Measurements from ENCODE around the gene C1QTNF9. TPM values are rescaled to one million over a fixed set of nuclear protein-coding genes. Genes with fewer than 3 reads are reported as not detected.
A peak's percentile ranks its signal among the peaks of the same experiment; 100 is the strongest.

C1QTNF9 gene
- total and polyA plus RNA-seq, 4 experiments from 2014 or later, result not detected

- H3K4me3 ChIP-seq (ENCODE audit: low read length in 2 of 2), result peak overlapping the region in 1 of 2 donors; percentile 32
- peak overlapping the region; percentile 70 for H3K27ac ChIP-seq (ENCODE audit: low read depth, low read length)
- H3K36me3 ChIP-seq (ENCODE audit: insufficient read depth, low read length), result no peaks in the 10 kb centered on the region
- H3K9me3 ChIP-seq (ENCODE audit: control insufficient read depth in 1 of 2, low read length in 2 of 2), result no peaks in the 10 kb centered on the region
- POLR2A ChIA-PET (ENCODE audit: partially characterized antibody), result interaction anchor here (26.9 to 35.7 kb wide), 2 partner anchors 8 to 9 kb away, joined by 1361 read pairs; no protein-coding TSS in a partner anchor
- intact Hi-C loops (cut with micrococcal nuclease), result loop anchor here (5.0 kb wide), 1 partner anchor 380 kb away; the partner anchor contains the start of gene MIPEP
- peak overlapping the region; percentile 93 to 99 (median 97) for H3K27ac Mint-ChIP-seq
- H3K36me3 Mint-ChIP-seq, result peaks cover 6 to 33% of the 10 kb centered on the region in 2 donors
- H3K27me3 ChIP-seq (ENCODE audit: insufficient read depth, low read length), result no peaks in the 10 kb centered on the region
- H3K9me3 Mint-ChIP-seq, result peaks cover 0 to 11% (median 0%) of the 10 kb centered on the region in 8 donors
- CTCF ChIA-PET (ENCODE audit: partially characterized antibody), result interaction anchor here (1.3 to 14.2 kb wide), 3 partner anchors 13 to 39 kb away, joined by 3 to 310 read pairs (median 33); no protein-coding TSS in a partner anchor
- no peak for DNase-seq
- H3K4me1 Mint-ChIP-seq, result peaks cover 78 to 97% (median 87%) of the 10 kb centered on the region in 4 donors
- peaks cover 2% of the 10 kb centered on the region in 2 donors for H3K27me3 Mint-ChIP-seq
- H3K4me3 Mint-ChIP-seq, result peak overlapping the region; percentile 85 to 96 (median 89)
- H3K4me1 ChIP-seq (ENCODE audit: insufficient read depth, low read length), result peaks cover 98% of the 10 kb centered on the region
Measured at GRCh38 chr13:24267801-24268200, 41.6 kb upstream of the C1QTNF9 start.

DNA sequence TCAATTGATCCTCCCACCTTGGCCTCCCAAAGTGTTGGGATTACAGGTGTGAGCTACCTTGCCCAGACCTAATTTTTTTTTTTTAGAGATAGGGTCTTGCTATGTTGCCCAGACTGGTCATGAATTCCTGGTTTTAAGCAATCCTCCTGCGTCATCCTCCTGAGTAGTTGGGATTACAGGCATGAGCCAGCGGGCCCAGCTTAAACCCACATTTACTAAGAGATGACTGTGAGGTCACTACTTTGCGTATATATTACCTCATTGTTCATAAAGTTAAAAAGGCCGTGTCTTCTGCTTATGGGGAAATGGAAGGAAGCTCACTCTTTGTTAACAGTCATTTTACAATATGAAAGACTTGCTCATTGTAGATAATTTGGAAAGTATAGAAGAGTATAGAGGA lies 39.6 kb upstream of the C1QTNF9 start:
- Mint-ChIP-seq H3K36me3 (peaks cover 6 to 37% of the 10 kb centered on the region in 2 donors), H3K27me3 (peaks cover 2% of the 10 kb centered on the region in 2 donors), H3K9me3 (peaks cover 0 to 11% (median 0%) of the 10 kb centered on the region in 8 donors), H3K4me1 (peaks cover 74 to 97% (median 86%) of the 10 kb centered on the region in 4 donors), H3K4me3 (peak overlapping the region; percentile 83 to 99 (median 92)), H3K27ac (peak overlapping the region; percentile 98 to 100 (median 99))
- no peaks in the 10 kb centered on the region for H3K36me3 ChIP-seq (ENCODE audit: insufficient read depth, low read length)
- peaks cover 98% of the 10 kb centered on the region for H3K4me1 ChIP-seq (ENCODE audit: insufficient read depth, low read length)
- peak overlapping the region; percentile 90 for H3K27ac ChIP-seq (ENCODE audit: low read depth, low read length)
- no peaks in the 10 kb centered on the region for H3K9me3 ChIP-seq (ENCODE audit: control insufficient read depth in 1 of 2, low read length in 2 of 2)
- ChIA-PET POLR2A (ENCODE audit: partially characterized antibody) (interaction anchor here (1.4 to 35.7 kb wide), 6 partner anchors 7 to 109 kb away, joined by 6 to 1361 read pairs (median 8); partner anchors contain the start of gene SPATA13), CTCF (ENCODE audit: partially characterized antibody) (interaction anchor here (2.0 to 14.2 kb wide), 5 partner anchors 11 to 109 kb away, joined by 5 to 310 read pairs (median 14); partner anchors contain the start of gene SPATA13)
- peak overlapping the region in 1 of 2 donors; percentile 10 for H3K4me3 ChIP-seq (ENCODE audit: low read length in 2 of 2)
- H3K27me3 ChIP-seq (ENCODE audit: insufficient read depth, low read length), result no peaks in the 10 kb centered on the region
- no peak for DNase-seq
- intact Hi-C loops (cut with micrococcal nuclease), result loop anchor here (2.0 to 10.0 kb wide), 5 partner anchors 37 to 1032 kb away; partner anchors contain the start of genes C1QTNF9, MIPEP and NUP58

- H3K27ac Mint-ChIP-seq, result peak overlapping the region; percentile 98 to 100 (median 99)
- ChIA-PET POLR2A (ENCODE audit: partially characterized antibody) (interaction anchor here (0.8 to 35.7 kb wide), 10 partner anchors 7 to 895 kb away, joined by 3 to 1361 read pairs (median 6); partner anchors contain the start of genes PARP4 and SPATA13), CTCF (ENCODE audit: partially characterized antibody) (interaction anchor here (0.8 to 14.2 kb wide), 6 partner anchors 10 to 110 kb away, joined by 3 to 310 read pairs (median 11); partner anchors contain the start of gene SPATA13)
- Histone ChIP-seq H3K36me3 (ENCODE audit: insufficient read depth, low read length) (no peaks in the 10 kb centered on the region), H3K27me3 (ENCODE audit: insufficient read depth, low read length) (no peaks in the 10 kb centered on the region), H3K4me3 (ENCODE audit: low read length in 2 of 2) (peak overlapping the region; percentile 14 to 66), H3K27ac (ENCODE audit: low read depth, low read length) (peak overlapping the region; percentile 90), H3K9me3 (ENCODE audit: control insufficient read depth in 1 of 2, low read length in 2 of 2) (no peaks in the 10 kb centered on the region), H3K4me1 (ENCODE audit: insufficient read depth, low read length) (peaks cover 98% of the 10 kb centered on the region)
- peaks cover 2% of the 10 kb centered on the region in 2 donors for H3K27me3 Mint-ChIP-seq
- peak overlapping the region; percentile 83 to 99 (median 92) for H3K4me3 Mint-ChIP-seq
- H3K36me3 Mint-ChIP-seq, result peaks cover 6 to 33% of the 10 kb centered on the region in 2 donors
- DNase-seq, result peak; percentile 74 to 80 (median 76)
- peaks cover 72 to 97% (median 85%) of the 10 kb centered on the region in 4 donors for H3K4me1 Mint-ChIP-seq
- intact Hi-C loops (cut with micrococcal nuclease), result loop anchor here (1.0 to 10.0 kb wide), 7 partner anchors 9 to 1032 kb away; partner anchors contain the start of genes C1QTNF9 and NUP58
- H3K9me3 Mint-ChIP-seq, result peaks cover 0 to 11% (median 0%) of the 10 kb centered on the region in 8 donors
Measured at GRCh38 chr13:24270639-24271141, 38.7 kb upstream of the C1QTNF9 start.

GRCh38 chr13:24271231-24271600 lies 38.2 kb upstream of the C1QTNF9 start:
- H3K4me3 Mint-ChIP-seq, result peak overlapping the region; percentile 83 to 99 (median 92)
- CTCF ChIA-PET (ENCODE audit: partially characterized antibody), result interaction anchor here (2.0 to 14.2 kb wide), 5 partner anchors 9 to 110 kb away, joined by 5 to 310 read pairs (median 14); partner anchors contain the start of gene SPATA13
- DNase-seq, result no peak

GRCh38 chr13:24271601-24272451 lies 37.6 kb upstream of the C1QTNF9 start:
- Histone ChIP-seq H3K4me1 (ENCODE audit: insufficient read depth, low read length) (peaks cover 98% of the 10 kb centered on the region), H3K27ac (ENCODE audit: low read depth, low read length) (peak overlapping the region; percentile 90), H3K9me3 (ENCODE audit: control insufficient read depth in 1 of 2, low read length in 2 of 2) (no peaks in the 10 kb centered on the region), H3K27me3 (ENCODE audit: insufficient read depth, low read length) (no peaks in the 10 kb centered on the region), H3K4me3 (ENCODE audit: low read length in 2 of 2) (peak overlapping the region; percentile 48 to 66), H3K36me3 (ENCODE audit: insufficient read depth, low read length) (no peaks in the 10 kb centered on the region)
- peaks cover 0 to 11% (median 0%) of the 10 kb centered on the region in 8 donors for H3K9me3 Mint-ChIP-seq
- intact Hi-C loops (cut with micrococcal nuclease), result loop anchor here (1.0 to 10.0 kb wide), 8 partner anchors 11 to 1030 kb away; partner anchors contain the start of genes C1QTNF9, NUP58 and SPATA13
- peak overlapping the region; percentile 98 to 100 (median 99) for H3K27ac Mint-ChIP-seq
- peaks cover 8 to 34% of the 10 kb centered on the region in 2 donors for H3K36me3 Mint-ChIP-seq
- ChIA-PET CTCF (ENCODE audit: partially characterized antibody) (interaction anchor here (2.8 to 14.2 kb wide), 6 partner anchors 7 to 44 kb away, joined by 8 to 310 read pairs (median 24); no protein-coding TSS in a partner anchor), POLR2A (ENCODE audit: partially characterized antibody) (interaction anchor here (2.0 to 35.7 kb wide), 5 partner anchors 5 to 111 kb away, joined by 7 to 1361 read pairs (median 10); partner anchors contain the start of gene SPATA13)
- DNase-seq, result peak; percentile 82 to 90 (median 88)
- peak overlapping the region; percentile 83 to 99 (median 92) for H3K4me3 Mint-ChIP-seq
- peaks cover 2% of the 10 kb centered on the region in 2 donors for H3K27me3 Mint-ChIP-seq
- peaks cover 76 to 97% (median 86%) of the 10 kb centered on the region in 4 donors for H3K4me1 Mint-ChIP-seq

More at GRCh38 chr13:24271231-24271600, 38.2 kb upstream of the C1QTNF9 start:
- Mint-ChIP-seq H3K27ac (peak overlapping the region; percentile 98 to 100 (median 99)), H3K9me3 (peaks cover 0 to 11% (median 0%) of the 10 kb centered on the region in 8 donors), H3K4me1 (peaks cover 72 to 97% (median 85%) of the 10 kb centered on the region in 4 donors), H3K36me3 (peaks cover 6 to 33% of the 10 kb centered on the region in 2 donors), H3K27me3 (peaks cover 2% of the 10 kb centered on the region in 2 donors)
- Histone ChIP-seq H3K4me1 (ENCODE audit: insufficient read depth, low read length) (peaks cover 98% of the 10 kb centered on the region), H3K9me3 (ENCODE audit: control insufficient read depth in 1 of 2, low read length in 2 of 2) (no peaks in the 10 kb centered on the region), H3K27me3 (ENCODE audit: insufficient read depth, low read length) (no peaks in the 10 kb centered on the region), H3K36me3 (ENCODE audit: insufficient read depth, low read length) (no peaks in the 10 kb centered on the region), H3K27ac (ENCODE audit: low read depth, low read length) (peak overlapping the region; percentile 90), H3K4me3 (ENCODE audit: low read length in 2 of 2) (peak overlapping the region; percentile 14 to 66)
- POLR2A ChIA-PET (ENCODE audit: partially characterized antibody), result interaction anchor here (1.0 to 35.7 kb wide), 8 partner anchors 6 to 896 kb away, joined by 3 to 1361 read pairs (median 6); partner anchors contain the start of gene SPATA13
- intact Hi-C loops (cut with micrococcal nuclease), result loop anchor here (1.0 to 10.0 kb wide), 7 partner anchors 10 to 1031 kb away; partner anchors contain the start of genes C1QTNF9 and NUP58
